NCI-H187 (cell line): ENCODE data around the gene MRPS2.
"Not testable (repeated sequence)": the region's sequence is repeated elsewhere in the genome, so short reads cannot be mapped to it uniquely, and the experiment has no call there.

Source experiments
- DNase-seq, 2 experiments: peaks; one replicate each; lab custom pipeline; 2025; lab: John Stamatoyannopoulos, UW

The MRPS2 gene

DNA sequence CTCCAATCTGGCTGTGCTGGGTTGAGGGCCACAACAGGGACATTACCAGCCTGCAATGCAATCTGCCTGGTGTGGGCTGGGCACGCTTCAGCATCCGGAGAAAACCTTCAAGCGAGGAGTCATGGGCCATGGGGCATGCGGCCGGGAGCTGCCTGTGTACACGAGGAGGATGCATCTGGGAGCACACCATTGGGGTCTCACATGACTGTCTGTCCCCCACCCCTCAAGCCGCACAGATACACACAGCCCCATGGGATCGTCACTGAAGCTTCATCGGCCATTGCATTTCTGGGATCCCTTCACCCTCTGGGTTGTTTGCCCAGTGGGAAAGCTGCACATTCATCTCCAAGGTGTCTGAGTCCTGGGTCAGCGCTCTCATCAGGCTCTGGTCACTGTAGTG, 30.6 kb downstream of the MRPS2 start:
- DNase-seq: no peak

- DNase-seq: no peak
Measured at GRCh38 chr9:135533113-135533512, 32.6 kb downstream of the MRPS2 start.

GRCh38 chr9:135533674-135534073, 33.2 kb downstream of the MRPS2 start:
- no peak for DNase-seq

- DNase-seq: not testable (repeated sequence)
Measured at GRCh38 chr9:135534192-135534711, 33.8 kb downstream of the MRPS2 start.

- not testable (repeated sequence) for DNase-seq
Measured at GRCh38 chr9:135534826-135535225, 34.3 kb downstream of the MRPS2 start.

DNA sequence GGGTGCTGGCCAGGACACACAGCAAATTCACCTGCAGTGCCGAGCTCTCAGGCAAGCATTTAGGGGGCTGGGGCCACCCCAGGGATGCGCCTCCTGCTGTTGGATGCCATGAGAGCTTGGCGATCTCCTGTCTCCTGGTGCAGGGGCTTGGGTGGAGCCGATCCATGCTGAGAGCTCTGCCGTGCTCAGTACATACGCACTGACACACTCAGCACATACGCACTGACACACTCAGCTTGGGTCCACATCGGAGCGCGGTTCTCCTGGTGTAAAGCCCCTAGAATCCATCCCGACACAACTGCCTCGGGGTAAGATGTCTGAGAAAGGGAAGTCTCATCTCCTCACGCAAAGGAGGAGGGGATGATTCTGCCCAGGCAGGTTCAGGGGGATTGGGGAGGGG, 35.1 kb downstream of the MRPS2 start:
- not testable (repeated sequence) for DNase-seq

DNA sequence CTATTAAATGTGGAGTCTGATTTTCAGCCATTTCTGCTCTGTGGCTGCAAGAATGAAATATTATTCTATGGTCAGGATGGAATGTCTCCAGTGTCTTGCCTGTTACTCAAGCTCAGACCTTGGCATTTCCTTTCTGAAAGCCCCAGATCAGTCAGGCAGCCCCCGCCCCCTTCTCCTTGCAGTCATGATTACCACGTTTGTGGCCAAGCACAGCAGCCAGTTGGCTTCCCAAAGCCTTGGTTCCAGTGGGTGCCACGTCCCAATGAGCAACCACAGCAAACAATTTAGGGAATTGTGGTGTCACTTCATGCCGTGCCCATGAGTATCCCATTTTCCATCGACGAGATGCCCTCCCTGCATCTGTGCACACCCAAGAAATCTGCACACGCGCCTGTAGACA, 35.7 kb downstream of the MRPS2 start:
- no peak for DNase-seq

DNA sequence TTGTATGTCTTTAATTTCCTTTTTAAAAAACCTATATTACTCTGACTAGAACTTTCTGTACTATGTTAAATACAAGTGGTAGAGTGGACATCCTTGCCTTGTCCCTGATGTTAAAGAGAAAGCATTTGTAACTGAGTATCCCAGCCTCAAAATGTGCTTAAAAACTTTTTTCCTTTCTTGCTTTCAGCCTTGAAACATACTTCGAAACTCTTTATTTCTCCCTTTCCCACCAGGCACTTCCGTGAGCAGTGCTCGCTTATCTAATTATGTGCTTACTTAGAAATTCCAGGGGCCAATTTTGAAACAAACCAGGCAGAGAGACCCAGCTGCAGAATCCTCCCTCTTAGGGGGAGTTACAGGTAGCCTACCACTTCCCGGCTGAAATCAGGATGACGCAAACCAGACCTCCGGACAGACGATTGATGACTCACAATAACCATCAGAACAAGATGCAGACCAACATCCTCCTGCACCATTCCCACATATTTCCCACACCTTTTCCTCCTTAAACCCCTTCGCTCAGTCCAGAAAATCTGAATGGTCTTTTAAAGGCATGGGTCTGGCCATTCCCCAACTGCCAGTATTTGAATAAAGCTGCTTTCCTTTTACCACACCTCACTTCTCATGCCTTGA, 42.9 kb downstream of the MRPS2 start:
- not testable (repeated sequence) for DNase-seq

- no peak for DNase-seq
Measured at GRCh38 chr9:135544981-135545635, 44.6 kb downstream of the MRPS2 start.

DNA sequence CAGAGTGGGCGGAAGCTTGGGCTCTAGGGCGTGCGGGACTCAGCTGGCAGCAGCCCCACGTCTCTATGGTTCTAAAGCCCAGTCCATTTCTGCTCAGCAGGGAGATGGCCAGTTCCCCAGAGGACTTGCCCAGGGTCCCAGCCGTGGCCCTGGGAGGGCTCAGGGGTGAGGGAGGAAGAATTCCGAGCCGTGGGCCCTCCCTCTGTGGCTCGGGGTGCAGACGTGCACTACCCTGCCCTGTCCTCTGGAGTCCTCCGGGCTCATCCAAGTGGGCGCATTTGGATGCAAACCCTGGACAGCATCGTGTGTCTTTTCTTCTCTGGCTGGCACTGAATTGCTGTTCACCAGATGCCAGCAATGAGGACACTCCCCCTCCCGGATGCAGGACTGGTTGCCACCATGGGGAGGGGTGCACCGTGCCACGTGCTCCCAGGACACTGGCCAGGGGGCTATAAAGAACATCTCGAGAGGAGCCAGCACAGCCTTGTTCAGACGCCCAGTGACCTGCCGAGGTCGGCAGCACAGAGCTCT, 45.2 kb downstream of the MRPS2 start, which contains the start of gene OBP2A:
OBP2A (plus strand) TSS at position 481 of the 531 bp plus-strand sequence. CDS start 55 bp downstream, outside the sequence.
- not testable (repeated sequence) for DNase-seq

DNA sequence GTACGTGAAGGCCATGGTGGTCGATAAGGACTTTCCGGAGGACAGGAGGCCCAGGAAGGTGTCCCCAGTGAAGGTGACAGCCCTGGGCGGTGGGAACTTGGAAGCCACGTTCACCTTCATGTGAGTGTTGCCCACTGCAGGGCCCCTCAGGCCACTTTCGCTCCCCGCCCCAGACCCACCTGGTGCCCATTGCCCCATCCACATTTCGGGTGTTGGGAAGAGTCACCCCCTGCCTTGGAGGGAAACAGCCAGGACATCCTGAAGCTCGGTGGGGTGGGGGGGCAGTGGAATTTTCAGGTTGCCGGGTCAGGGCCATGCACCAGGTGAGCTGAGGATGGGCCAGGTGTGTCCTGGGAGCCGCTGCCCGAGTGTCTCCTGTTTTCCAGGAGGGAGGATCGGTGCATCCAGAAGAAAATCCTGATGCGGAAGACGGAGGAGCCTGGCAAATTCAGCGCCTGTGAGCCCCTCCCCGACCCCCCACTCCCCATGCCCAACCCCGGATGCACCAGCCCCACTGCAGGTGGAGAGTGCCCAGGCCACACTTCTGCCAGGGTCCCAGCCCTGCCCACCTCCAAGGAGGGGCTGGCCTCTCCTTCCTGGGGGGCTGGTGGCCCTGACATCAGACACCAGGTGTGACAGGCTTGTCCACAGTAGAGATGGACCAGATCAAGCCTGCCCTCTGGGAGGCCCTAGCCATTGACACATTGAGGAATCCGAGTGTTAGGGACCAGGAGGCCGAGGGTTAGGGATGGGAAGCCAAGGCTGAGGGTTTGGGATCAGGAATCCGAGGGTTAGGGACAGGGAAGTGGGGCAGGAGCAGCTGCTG, 46.5 kb downstream of the MRPS2 start:
- not testable (repeated sequence) for DNase-seq

GRCh38 chr9:135547756-135548736, 47.6 kb downstream of the MRPS2 start:
- DNase-seq: no peak

- not testable (repeated sequence) for DNase-seq
Measured at GRCh38 chr9:135549478-135550343, 49.2 kb downstream of the MRPS2 start.

- DNase-seq: no peak
Measured at GRCh38 chr9:135550344-135550918, 49.9 kb downstream of the MRPS2 start.

GRCh38 chr9:135551031-135551430, 50.5 kb downstream of the MRPS2 start:
- DNase-seq: no peak

GRCh38 chr9:135551456-135551855, 51.0 kb downstream of the MRPS2 start:
- DNase-seq: no peak

GRCh38 chr9:135552021-135552697, 51.7 kb downstream of the MRPS2 start:
- DNase-seq: no peak

GRCh38 chr9:135552698-135553171, 52.3 kb downstream of the MRPS2 start:
- no peak for DNase-seq
